MM.1S (cell line): Measurements from ENCODE around the gene VAPB.

ENCODE experiments used
- DNase-seq: peaks from one replicate; pipeline ENCODE4 v3.0.0-alpha.2; 2015
- H2AFZ ChIP-seq: fragments of 300-600 bp; sonication (generic); 2 replicates; pipeline ENCODE4 v1.6.0; 2016; ENCODE audit warnings: antibody characterized with exemption, low read length
- H3F3A ChIP-seq: fragments of 300-600 bp; sonication (generic); 2 replicates; pipeline ENCODE4 v1.6.1; 2016; ENCODE audit warnings: mild to moderate bottlenecking, antibody characterized with exemption, low read length, moderate library complexity, mixed read lengths; ENCODE audit not compliant: insufficient read depth
- H3K27ac ChIP-seq: fragments of 300-600 bp; sonication (generic); 2 replicates; pipeline ENCODE4 v1.5.1; 2016; ENCODE audit warnings: mild to moderate bottlenecking, low read length
- H3K27me3 ChIP-seq: fragments of 300-600 bp; sonication (generic); replicated peaks from 2 replicates; pipeline ENCODE4 v1.6.0; 2016; ENCODE audit warnings: low read length; ENCODE audit not compliant: insufficient read depth
- H3K36me3 ChIP-seq: fragments of 300-600 bp; sonication (generic); replicated peaks from 2 replicates; pipeline ENCODE4 v1.6.1; 2016; ENCODE audit warnings: mild to moderate bottlenecking, low read length, mixed read lengths; ENCODE audit not compliant: insufficient read depth
- H3K4me1 ChIP-seq: fragments of 300-600 bp; sonication (generic); 2 replicates; pipeline ENCODE4 v1.6.1; 2016; ENCODE audit warnings: low read length, mixed read lengths
- H3K4me2 ChIP-seq: fragments of 300-600 bp; sonication (generic); 2 replicates; pipeline ENCODE4 v1.6.0; 2016; ENCODE audit warnings: low read depth, low read length
- H3K4me3 ChIP-seq: fragments of 300-600 bp; sonication (generic); 2 replicates; pipeline ENCODE4 v1.5.1; 2016; ENCODE audit warnings: low read length, mixed read lengths
- H3K79me2 ChIP-seq: fragments of 300-600 bp; sonication (generic); 2 replicates; pipeline ENCODE4 v1.6.1; 2016; ENCODE audit warnings: mixed run types, low read length, mixed read lengths
- H3K9ac ChIP-seq: fragments of 300-600 bp; sonication (generic); 2 replicates; pipeline ENCODE4 v1.6.1; 2016; ENCODE audit warnings: low read length, mixed read lengths
- H3K9me2 ChIP-seq: fragments of 300-600 bp; sonication (generic); replicated peaks from 2 replicates; pipeline ENCODE4 v1.6.1; 2016; ENCODE audit warnings: mild to moderate bottlenecking, low read length, mixed read lengths; ENCODE audit not compliant: insufficient read depth
- H3K9me3 ChIP-seq: fragments of 300-600 bp; sonication (generic); replicated peaks from 2 replicates; pipeline ENCODE4 v1.6.1; 2016; ENCODE audit warnings: mild to moderate bottlenecking, low read length, mixed read lengths; ENCODE audit not compliant: insufficient read depth
- H4K20me1 ChIP-seq: fragments of 300-600 bp; sonication (generic); 2 replicates; pipeline ENCODE4 v1.6.1; 2016; ENCODE audit warnings: mild to moderate bottlenecking, low read length, moderate library complexity, mixed read lengths; ENCODE audit not compliant: insufficient read depth
- CTCF ChIP-seq: fragments of 300-600 bp; sonication (generic); IDR thresholded peaks from 2 replicates; pipeline ENCODE4 v1.5.1; 2016; ENCODE audit warnings: antibody characterized with exemption, low read length, mixed read lengths
- EZH2 ChIP-seq: fragments of 300-600 bp; sonication (generic); optimal IDR thresholded peaks from 2 replicates; pipeline ENCODE3; 2017; ENCODE audit warnings: low read depth, mild to moderate bottlenecking, antibody characterized with exemption, low read length, mixed read lengths
- EZH2phosphoT487 ChIP-seq: fragments of 300-600 bp; sonication (generic); IDR thresholded peaks from 2 replicates; pipeline ENCODE4 v1.6.1; 2018; ENCODE audit warnings: antibody characterized with exemption, low read length

The VAPB gene

GRCh38 chr20:58428364-58428763 is 39.3 kb downstream of the VAPB start:
- TF ChIP-seq CTCF: no peak
- TF ChIP-seq EZH2: no peak
- TF ChIP-seq EZH2phosphoT487: no peak
- Histone ChIP-seq H3K4me1 (peaks cover 9% of the 10 kb centered on the region), H2AFZ (no peak overlapping the region), H3K4me3 (no peak overlapping the region), H3K9ac (no peak overlapping the region), H4K20me1 (peaks cover 5% of the 10 kb centered on the region; the same call in 1 of the 2 replicates), H3K4me2 (no peak overlapping the region), H3K36me3 (peaks cover 4% of the 10 kb centered on the region; the same call in 1 of the 2 replicates), H3K9me2 (no peaks in the 10 kb centered on the region), H3K27ac (no peak overlapping the region), H3F3A (no peaks in the 10 kb centered on the region), H3K79me2 (peaks cover 82% of the 10 kb centered on the region), H3K27me3 (no peaks in the 10 kb centered on the region), H3K9me3 (no peaks in the 10 kb centered on the region)
- DNase-seq: no peak

GRCh38 chr20:58429303-58429702 is 40.3 kb downstream of the VAPB start:
- Histone ChIP-seq H3K27me3 (no peaks in the 10 kb centered on the region), H3K4me1 (peaks cover 12% of the 10 kb centered on the region), H3F3A (no peaks in the 10 kb centered on the region), H3K9me2 (no peaks in the 10 kb centered on the region), H3K36me3 (peaks cover 4% of the 10 kb centered on the region; the same call in 1 of the 2 replicates), H4K20me1 (peaks cover 5% of the 10 kb centered on the region; the same call in 1 of the 2 replicates), H3K4me3 (no peak overlapping the region), H3K9me3 (no peaks in the 10 kb centered on the region), H3K9ac (no peak overlapping the region), H2AFZ (no peak overlapping the region), H3K4me2 (no peak overlapping the region), H3K79me2 (peaks cover 88% of the 10 kb centered on the region), H3K27ac (no peak overlapping the region)
- TF ChIP-seq EZH2phosphoT487: no peak
- TF ChIP-seq CTCF: no peak
- TF ChIP-seq EZH2: no peak
- no peak for DNase-seq

- H2AFZ ChIP-seq: no peak overlapping the region
- no peaks in the 10 kb centered on the region for H3K9me2 ChIP-seq
- H3K9ac ChIP-seq: no peak overlapping the region
- no peaks in the 10 kb centered on the region for H3F3A ChIP-seq
- H3K79me2 ChIP-seq: peaks cover 91% of the 10 kb centered on the region
- DNase-seq: no peak
- no peak for TF ChIP-seq EZH2
- TF ChIP-seq CTCF: no peak
- TF ChIP-seq EZH2phosphoT487: no peak
- H4K20me1 ChIP-seq: peaks cover 5% of the 10 kb centered on the region; the same call in 1 of the 2 replicates
- no peak overlapping the region for H3K27ac ChIP-seq
- H3K4me3 ChIP-seq: no peak overlapping the region
- no peaks in the 10 kb centered on the region for H3K27me3 ChIP-seq
- H3K4me2 ChIP-seq: no peak overlapping the region
- 0 out of 2 replicates have a peak, but pooled peaks cover 4% of the 10 kb centered on the region for H3K36me3 ChIP-seq
- peaks cover 12% of the 10 kb centered on the region for H3K4me1 ChIP-seq
- H3K9me3 ChIP-seq: no peaks in the 10 kb centered on the region
These were observed 42.1 kb downstream of the VAPB start for GRCh38 chr20:58431134-58431533.
